K562 (cell line): ENCODE measurements around the gene INHBC. TPM values are rescaled to one million over a fixed set of nuclear protein-coding genes. Genes with fewer than 3 reads are reported as not detected.

Experiments used
- ATAC-seq: fragments of 200-7000 bp; cut with Tn5 transposase; 3 replicates; pipeline ENCODE4 v1.9.1; 2020; ENCODE audit warnings: moderate library complexity
- BruUV-seq: library from RNA; stranded (reverse); fragments of 400-500 nt; replicated peaks from 2 replicates; lab custom pipeline; 2021; lab: Mats Ljungman, UMichigan
- CTCF ChIA-PET: fragments of 300-600 bp; formaldehyde crosslinking; extraction: SDS; loops from one replicate; lab custom pipeline; 2021; ENCODE audit warnings: low intra/inter-chr PET ratio; lab: Yijun Ruan, JAX
- POLR2A ChIA-PET: fragments of 300-600, 350-650 bp; sonication (Branson Sonifier 250); formaldehyde crosslinking; extraction: SDS; loops from one replicate; lab custom pipeline; 2021; ENCODE audit warnings: antibody characterized with exemption, inconsistent platforms; lab: Yijun Ruan, JAX
- DNase-seq, 4 experiments: peaks; one replicate each; pipeline versions ENCODE4 v3.0.0 to v3.0.0-alpha.2; 2011 to 2018; ENCODE audit warnings: low spot score in 3 of 4, mixed read lengths in 3 of 4; ENCODE audit errors: extremely low read depth in 1 of 4
- FAIRE-seq: peaks from 2 replicates; lab custom pipeline; 2011; peaks lifted over from hg19 to GRCh38; lab: Jason Lieb, UNC
- H2AFZ ChIP-seq: 2 replicates; pipeline ENCODE4 v1.6.0; 2011; ENCODE audit warnings: low read depth, low read length, control low read depth, inconsistent platforms
- H3K27ac ChIP-seq: fragments of 200-600 bp; 3 replicates; pipeline ENCODE4 v1.8.0; 2011; ENCODE audit warnings: low read depth, mild to moderate bottlenecking, control low read depth, inconsistent platforms, low read length, moderate library complexity, mixed read lengths; ENCODE audit errors: extremely low read depth
- H3K27me3 ChIP-seq, 2 experiments: fragments of 300-600 bp in 1 of 2; 2 replicates in 1 of 2; 3 replicates in 1 of 2; pipeline versions ENCODE4 v1.6.0 to v1.8.0; 2011; ENCODE audit warnings: inconsistent platforms in 2 of 2, low read length in 2 of 2, mild to moderate bottlenecking in 1 of 2, mixed read lengths in 1 of 2, moderate library complexity in 1 of 2; ENCODE audit not compliant: control insufficient read depth in 2 of 2, insufficient read depth in 2 of 2
- H3K36me3 ChIP-seq: fragments of 300-600 bp; 3 replicates; pipeline ENCODE4 v1.8.0; 2011; ENCODE audit warnings: mild to moderate bottlenecking, low read length, inconsistent platforms; ENCODE audit not compliant: control insufficient read depth, insufficient read depth
- H3K4me1 ChIP-seq, 2 experiments: fragments of 200-600 bp in 1 of 2; replicated peaks in 1 of 2; 2 replicates in 1 of 2; 3 replicates in 1 of 2; pipeline versions ENCODE4 v1.5.1 to v1.8.0; 2011; ENCODE audit warnings: inconsistent platforms in 2 of 2, low read length in 2 of 2, mild to moderate bottlenecking in 1 of 2, mixed read lengths in 1 of 2, moderate library complexity in 1 of 2; ENCODE audit not compliant: control insufficient read depth in 2 of 2, insufficient read depth in 2 of 2
- H3K4me2 ChIP-seq: 2 replicates; pipeline ENCODE4 v1.6.1; 2011; ENCODE audit warnings: low read length, control low read depth, inconsistent platforms, mixed read lengths; ENCODE audit not compliant: insufficient read depth
- H3K4me3 ChIP-seq: fragments of 200-600 bp; sonication (generic), shearing (Covaris generic); 2 replicates; pipeline ENCODE4 v1.5.1; 2016; ENCODE audit warnings: control low read depth, inconsistent platforms
- H3K79me2 ChIP-seq: fragments of 200-600 bp; 3 replicates; pipeline ENCODE4 v1.8.0; 2011; ENCODE audit warnings: low read length, inconsistent platforms; ENCODE audit not compliant: control insufficient read depth, insufficient read depth
- H3K9ac ChIP-seq, 2 experiments: 2 replicates each; pipeline versions ENCODE4 v1.6.0 to v1.6.1; 2011; ENCODE audit warnings: low read depth in 2 of 2, low read length in 2 of 2, control low read depth in 1 of 2, inconsistent platforms in 1 of 2, mild to moderate bottlenecking in 1 of 2, mixed read lengths in 1 of 2; ENCODE audit not compliant: insufficient read depth in 1 of 2
- H3K9me1 ChIP-seq: one replicate; pipeline ENCODE4 v1.6.0; 2011; ENCODE audit warnings: inconsistent platforms, mild to moderate bottlenecking, low read length, moderate library complexity; ENCODE audit not compliant: control insufficient read depth, insufficient read depth
- H3K9me3 ChIP-seq: replicated peaks from 2 replicates; pipeline ENCODE4 v1.5.1; 2011; ENCODE audit warnings: low read depth, low read length, inconsistent platforms; ENCODE audit not compliant: control insufficient read depth, insufficient read depth
- H4K20me1 ChIP-seq: replicated peaks from 2 replicates; pipeline ENCODE4 v1.6.1; 2011; ENCODE audit warnings: low read length, inconsistent platforms, mixed read lengths; ENCODE audit not compliant: control insufficient read depth, insufficient read depth
- CLOCK ChIP-seq: fragments of 250-450 bp; sonication (Bioruptor Pico); IDR thresholded peaks from 2 replicates; pipeline ENCODE4 v1.4.0; 2020; ENCODE audit warnings: mild to moderate bottlenecking, moderate library complexity, borderline replicate concordance
- DACH1 ChIP-seq: fragments of 450-650 bp; IDR thresholded peaks from 2 replicates; pipeline ENCODE4 v1.6.1; 2018; ENCODE audit not compliant: partially characterized antibody
- ETS2 ChIP-seq: IDR thresholded peaks from 2 replicates; pipeline ENCODE4 v1.6.1; 2016; ENCODE audit warnings: borderline replicate concordance, missing genetic modification characterization, mild to moderate bottlenecking, moderate library complexity, missing compliant biosample characterization; ENCODE audit not compliant: poor library complexity, severe bottlenecking
- FOXK1 ChIP-seq: sonication (generic); formaldehyde crosslinking; IDR thresholded peaks from 2 replicates; pipeline ENCODE4 v1.8.0; 2022; ENCODE audit warnings: missing genetic modification reagents, mild to moderate bottlenecking, borderline replicate concordance
- HDAC8 ChIP-seq: fragments of 450-650 bp; IDR thresholded peaks from 2 replicates; pipeline ENCODE4 v1.6.1; 2016; ENCODE audit warnings: mild to moderate bottlenecking, missing genetic modification characterization, moderate library complexity, missing compliant biosample characterization
- KAT7 ChIP-seq: sonication (generic); formaldehyde crosslinking; IDR thresholded peaks from 2 replicates; pipeline ENCODE4 v1.8.0; 2022; ENCODE audit warnings: missing genetic modification reagents, mild to moderate bottlenecking, borderline replicate concordance
- NR2C2 ChIP-seq, 2 experiments: fragments of 200-800 bp in 1 of 2; sonication (Bioruptor generic) in 1 of 2; sonication (generic) in 1 of 2; formaldehyde crosslinking in 1 of 2; IDR thresholded peaks; 2 replicates each; pipeline versions ENCODE4 v1.6.1 to v1.8.0; 2016 to 2022; ENCODE audit warnings: mild to moderate bottlenecking in 1 of 2, missing compliant biosample characterization in 1 of 2, missing genetic modification characterization in 1 of 2, missing genetic modification reagents in 1 of 2
- RB1 ChIP-seq: fragments of 450-650 bp; IDR thresholded peaks from 2 replicates; pipeline ENCODE4 v1.6.1; 2017; ENCODE audit warnings: low read depth, mild to moderate bottlenecking
- RBFOX2 ChIP-seq: fragments of 200-400 bp; formaldehyde crosslinking; IDR thresholded peaks from 2 replicates; pipeline ENCODE4 v1.6.1; 2017; ENCODE audit warnings: low read depth, mild to moderate bottlenecking, low read length, moderate library complexity
- RBM14 ChIP-seq: fragments of 200-400 bp; formaldehyde crosslinking; IDR thresholded peaks from 2 replicates; pipeline ENCODE4 v1.6.1; 2018; ENCODE audit warnings: low read depth, mild to moderate bottlenecking, low read length, moderate library complexity, borderline replicate concordance; ENCODE audit not compliant: insufficient read depth
- RBM25 ChIP-seq: fragments of 200-400 bp; formaldehyde crosslinking; IDR thresholded peaks from 2 replicates; pipeline ENCODE4 v1.6.1; 2018; ENCODE audit warnings: low read length, low read depth, moderate library complexity; ENCODE audit not compliant: severe bottlenecking
- RFX5 ChIP-seq: IDR thresholded peaks from 2 replicates; pipeline ENCODE4 v1.6.1; 2011; ENCODE audit warnings: low read depth, mild to moderate bottlenecking, improper control_type of control experiment, low read length
- ZBTB1 ChIP-seq: sonication (generic); formaldehyde crosslinking; IDR thresholded peaks from 2 replicates; pipeline ENCODE4 v1.8.1; 2023; ENCODE audit warnings: missing genetic modification reagents, low read depth, mild to moderate bottlenecking, borderline replicate concordance
- ZHX1 ChIP-seq: fragments of 150-350 bp; conservative IDR thresholded peaks from 2 replicates; pipeline ENCODE4 v1.6.1; 2014; ENCODE audit warnings: low read length
- ZNF12 ChIP-seq: sonication (generic); formaldehyde crosslinking; IDR thresholded peaks from 2 replicates; pipeline ENCODE4 v1.4.0; 2020; ENCODE audit warnings: mild to moderate bottlenecking, missing genetic modification reagents
- ZNF324 ChIP-seq: fragments of 250-450 bp; sonication (Bioruptor Pico); IDR thresholded peaks from 2 replicates; pipeline ENCODE4 v1.4.0; 2020; ENCODE audit warnings: mild to moderate bottlenecking
- WGBS: fragments of 100-300 bp; shearing (Covaris generic); methylation state at CpG from one replicate; pipeline ENCODE4 v1.1.6; 2016; ENCODE audit warnings: low coverage, mixed read lengths; ENCODE audit not compliant: insufficient coverage; ENCODE audit errors: missing lambda C conversion rate; 5-methylcytosine and 5-hydroxymethylcytosine counted together
- in situ Hi-C: fragments of 300-500 bp; cut with MboI; formaldehyde crosslinking; loops from 4 replicates; pipeline ENCODE4 v1.15.0; 2018; ENCODE audit warnings: inconsistent platforms, mixed read lengths
- intact Hi-C: fragments of 100-400 bp; cut with micrococcal nuclease; formaldehyde crosslinking; loops from 2 replicates; pipeline ENCODE4 v1.14.2; 2022
- polyA plus RNA-seq, 8 experiments: library from polyadenylated mRNA; depleted of rRNA in 4 of 8; stranded (reverse) in 5 of 8; unstranded in 3 of 8; fragments of >200 nt; fragmentation: Nextera tagmentation in 2 of 8; fragmentation: Illumina TruSeq in 1 of 8; extraction: Ambion mirVana in 2 of 8; extraction: Trizol in 1 of 8; gene quantifications; 2 replicates each; pipeline versions ENCODE4 v1.2.1 to v1.2.3, GENCODE V29; 2011 to 2014; ENCODE audit warnings: inconsistent platforms in 1 of 8, missing spikeins in 1 of 8
- total RNA-seq, 7 experiments: library from RNA; depleted of rRNA in 6 of 7; stranded (reverse); fragments of >200 nt in 6 of 7; fragmentation: Illumina TruSeq in 2 of 7; extraction: Trizol in 2 of 7; gene quantifications; 2 replicates each; pipeline versions ENCODE4 v1.2.1 to v1.2.3, GENCODE V29; 2011 to 2021; ENCODE audit warnings: low replicate concordance in 1 of 7

INHBC gene
- total and polyA plus RNA-seq, 9 of the 15 experiments (the other 6 are each of a cell fraction or from before 2014, with no cell fraction given), result 0.07 to 0.24 (median 0.15) TPM; not detected in 4

- TF ChIP-seq CLOCK (CRISPR knock-in tag) (no peak), ZNF12 (no peak), DACH1 (no peak)
These were observed 37.8 kb downstream of the INHBC start (continued) for GRCh38 chr12:57472391-57472790.

GRCh38 chr12:57473392-57473791, 38.8 kb downstream of the INHBC start:
- Histone ChIP-seq H4K20me1 (no peaks in the 10 kb centered on the region), H3K4me3 (no peak overlapping the region), H3K9ac (no peak overlapping the region), H3K4me2 (no peak overlapping the region), H3K27me3 (peaks cover 6 to 27% of the 10 kb centered on the region in 2 experiments; a peak in 4 of 5 replicates), H3K9me3 (no peaks in the 10 kb centered on the region), H3K9me1 (no peaks in the 10 kb centered on the region), H2AFZ (no peak overlapping the region), H3K4me1 (peaks cover 36 to 48% of the 10 kb centered on the region in 2 experiments), H3K36me3 (no peaks in the 10 kb centered on the region), H3K27ac (no peak overlapping the region), H3K79me2 (no peaks in the 10 kb centered on the region)
- DNase-seq (no peak), FAIRE-seq (no peak), ATAC-seq (no peak)
- WGBS, result 39% methylated on average over 3 of the region's 3 CpGs
- BruUV-seq, result no TSS peak
- in situ Hi-C loops (no loop called here), intact Hi-C loops (no loop called here)
- POLR2A ChIA-PET, result interaction anchor here (0.7 to 1.6 kb wide), 3 partner anchors 8 to 15 kb away, joined by 3 to 7 read pairs (median 5); no protein-coding TSS in a partner anchor
- CTCF ChIA-PET, result no interaction called here
- TF ChIP-seq RFX5 (no peak), RB1 (no peak), RBM25 (no peak), ZHX1 (no peak), NR2C2 (CRISPR knock-in tag; IDR thresholded peaks at IDR 0.05) (no peak), NR2C2 (tag; IDR thresholded peaks at IDR 0.05) (no peak), KAT7 (CRISPR knock-in tag) (no peak), ZBTB1 (CRISPR knock-in tag) (no peak), ZNF324 (CRISPR knock-in tag) (no peak), RBM14 (no peak), HDAC8 (tag) (no peak), ETS2 (tag) (no peak), FOXK1 (CRISPR knock-in tag) (no peak), RBFOX2 (no peak)
